ENCODE measurements around the gene ARL3.

ARL3 gene

DNA sequence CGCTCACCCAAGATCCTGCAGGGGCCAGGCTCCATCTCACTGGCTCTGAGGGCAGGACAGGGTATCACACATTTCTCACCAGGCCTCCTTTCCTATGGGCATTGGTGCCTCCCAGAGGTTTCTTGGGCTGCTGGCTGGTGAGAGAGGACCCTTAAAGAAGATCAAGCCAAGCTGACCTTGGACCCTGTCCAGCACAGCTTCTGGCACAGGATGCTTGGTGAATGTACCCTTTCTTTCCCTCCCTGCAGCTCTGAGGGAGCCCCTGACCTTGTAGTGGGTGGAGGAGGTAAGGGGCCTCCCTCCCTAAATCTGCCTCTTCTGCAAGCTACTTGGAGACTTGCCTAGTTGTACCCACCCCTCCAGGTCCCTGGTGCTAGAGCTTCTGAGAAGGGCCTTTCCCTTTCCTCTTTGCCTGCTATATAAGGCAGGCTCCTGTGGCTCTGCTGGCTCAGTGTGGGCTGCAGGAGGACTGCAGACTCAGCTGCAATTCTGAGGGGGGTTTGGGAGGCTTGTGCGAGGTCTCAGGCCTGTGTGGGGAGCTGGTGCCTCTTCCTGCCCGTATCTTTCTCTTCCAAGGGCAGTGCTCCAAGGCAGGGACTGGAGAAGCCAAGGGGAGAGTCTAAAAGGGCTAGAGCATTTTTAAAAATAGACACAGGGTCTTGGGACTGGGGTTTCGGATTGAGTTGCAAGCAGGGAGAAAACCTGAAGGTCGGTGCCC is 81.6 kb downstream of the ARL3 start:
- DNase-seq (ENCODE audit: insufficient read length, low spot score) (no peak), FAIRE-seq (no peak)
- TF ChIP-seq, protein P1, sequence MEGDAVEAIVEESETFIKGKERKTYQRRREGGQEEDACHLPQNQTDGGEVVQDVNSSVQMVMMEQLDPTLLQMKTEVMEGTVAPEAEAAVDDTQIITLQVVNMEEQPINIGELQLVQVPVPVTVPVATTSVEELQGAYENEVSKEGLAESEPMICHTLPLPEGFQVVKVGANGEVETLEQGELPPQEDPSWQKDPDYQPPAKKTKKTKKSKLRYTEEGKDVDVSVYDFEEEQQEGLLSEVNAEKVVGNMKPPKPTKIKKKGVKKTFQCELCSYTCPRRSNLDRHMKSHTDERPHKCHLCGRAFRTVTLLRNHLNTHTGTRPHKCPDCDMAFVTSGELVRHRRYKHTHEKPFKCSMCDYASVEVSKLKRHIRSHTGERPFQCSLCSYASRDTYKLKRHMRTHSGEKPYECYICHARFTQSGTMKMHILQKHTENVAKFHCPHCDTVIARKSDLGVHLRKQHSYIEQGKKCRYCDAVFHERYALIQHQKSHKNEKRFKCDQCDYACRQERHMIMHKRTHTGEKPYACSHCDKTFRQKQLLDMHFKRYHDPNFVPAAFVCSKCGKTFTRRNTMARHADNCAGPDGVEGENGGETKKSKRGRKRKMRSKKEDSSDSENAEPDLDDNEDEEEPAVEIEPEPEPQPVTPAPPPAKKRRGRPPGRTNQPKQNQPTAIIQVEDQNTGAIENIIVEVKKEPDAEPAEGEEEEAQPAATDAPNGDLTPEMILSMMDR (IDR thresholded peaks at IDR 0.05; ENCODE audit: insufficient read depth, missing control alignments): no peak

DNA sequence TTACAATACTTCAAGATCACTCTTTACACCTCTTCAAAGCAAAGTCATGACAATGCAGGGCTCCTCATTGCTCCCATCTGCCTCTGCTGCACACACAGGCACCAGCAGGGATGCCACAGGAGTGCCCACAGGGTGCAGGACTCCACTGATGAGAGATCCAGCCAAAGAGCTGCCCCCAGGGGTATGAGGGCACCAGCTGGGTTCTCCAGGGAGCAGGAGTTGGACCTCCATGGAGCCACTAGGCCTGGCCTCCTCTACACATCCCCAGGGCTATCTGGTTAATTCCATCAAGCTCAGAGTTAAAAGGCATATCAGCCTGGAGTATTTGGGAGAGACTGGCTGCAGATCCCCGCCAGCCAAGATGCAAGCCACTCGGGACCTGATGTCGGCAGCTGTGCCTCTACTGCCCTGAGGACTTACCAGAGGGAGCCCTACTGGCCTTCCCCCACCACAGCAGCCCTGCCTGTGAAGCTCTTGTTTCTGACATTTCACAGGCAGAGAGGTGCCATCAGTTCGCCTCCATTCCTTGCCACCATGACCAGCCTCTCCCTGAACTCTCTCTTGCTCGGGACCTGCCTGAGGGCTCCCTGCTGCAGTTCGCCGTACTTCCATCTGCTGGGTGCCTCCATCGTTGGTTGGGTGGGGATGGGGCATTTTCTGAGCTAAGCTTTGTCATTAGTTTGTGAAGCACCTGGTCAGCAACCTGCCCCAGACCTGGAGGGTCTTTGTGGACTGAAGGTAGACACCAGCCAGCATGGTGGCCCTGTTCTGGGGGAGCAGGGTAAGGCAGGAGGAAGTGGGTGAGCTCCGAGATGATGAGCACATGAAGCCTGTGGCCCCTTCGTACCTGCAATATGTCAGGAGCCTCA is 82.4 kb downstream of the ARL3 start:
- no peak for DNase-seq (ENCODE audit: insufficient read length, low spot score)
- TF ChIP-seq, protein P1 (IDR thresholded peaks at IDR 0.05; ENCODE audit: insufficient read depth, missing control alignments): no peak
- FAIRE-seq: no peak

DNA sequence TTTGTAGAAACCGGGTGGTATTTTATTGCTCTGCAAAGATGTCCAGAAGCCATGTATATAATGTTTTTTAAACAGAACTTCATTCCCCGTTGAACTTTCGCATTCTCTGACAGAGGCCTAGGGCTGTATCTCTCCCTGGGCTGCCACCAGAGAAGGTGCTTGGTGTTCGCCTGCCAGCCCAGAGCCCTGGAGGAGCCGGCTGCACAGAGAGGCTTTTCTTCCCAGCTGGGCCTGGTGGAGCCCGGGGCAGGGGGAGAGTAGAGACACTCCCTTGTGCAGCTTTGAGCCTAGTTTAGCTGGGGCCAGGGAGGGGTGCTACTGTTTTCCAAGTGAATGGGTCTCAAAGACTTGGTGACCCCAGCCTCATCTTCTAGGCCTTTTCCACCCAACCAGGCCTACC is 83.5 kb downstream of the ARL3 start:
- FAIRE-seq (no peak), DNase-seq (ENCODE audit: insufficient read length, low spot score) (no peak)
- TF ChIP-seq, protein P1 (IDR thresholded peaks at IDR 0.05; ENCODE audit: insufficient read depth, missing control alignments): no peak

DNA sequence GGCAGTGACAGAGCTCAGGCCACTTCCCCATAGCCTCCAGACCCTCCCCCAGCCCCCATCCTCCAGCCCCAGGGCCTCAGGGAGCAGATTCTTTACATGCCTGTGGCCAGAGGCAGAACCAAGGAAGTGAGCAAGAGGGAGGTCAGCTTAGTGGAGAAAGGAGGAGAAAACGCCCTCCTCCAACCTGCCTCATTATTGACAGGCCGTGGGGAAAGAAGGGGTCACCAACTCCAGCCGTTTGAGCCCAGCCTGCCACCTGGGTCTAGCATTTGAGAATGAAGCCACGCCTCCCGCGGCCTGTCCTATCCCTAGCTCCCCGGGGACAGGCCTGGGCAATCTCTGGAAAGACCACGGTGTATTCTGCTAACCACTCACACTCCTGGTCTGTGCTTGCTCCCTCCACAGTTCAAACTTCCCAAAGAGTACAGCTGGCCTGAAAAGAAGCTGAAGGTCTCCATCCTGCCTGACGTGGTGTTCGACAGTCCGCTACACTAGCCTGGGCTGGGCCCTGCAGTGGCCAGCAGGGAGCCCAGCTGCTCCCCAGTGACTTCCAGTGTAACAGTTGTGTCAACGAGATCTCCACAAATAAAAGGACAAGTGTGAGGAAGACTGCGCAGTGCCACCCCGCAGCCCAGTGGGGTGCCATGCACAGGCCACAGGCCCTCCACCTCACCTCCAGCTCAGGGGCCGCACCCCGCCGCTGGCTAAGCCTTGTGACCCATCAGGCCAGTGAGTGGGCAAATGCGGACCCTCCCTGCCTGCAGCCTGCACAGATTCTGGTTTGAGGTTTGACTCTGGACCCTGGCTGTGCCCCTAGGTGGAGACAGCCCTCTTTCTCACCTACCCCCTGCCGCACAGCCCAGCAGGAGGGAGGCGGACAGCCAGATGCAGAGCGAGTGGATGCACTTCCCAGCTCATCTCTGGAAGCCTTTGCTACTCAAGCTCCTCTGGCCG is 84.3 kb downstream of the ARL3 start:
- DNase-seq (ENCODE audit: insufficient read length, low spot score) (no peak), FAIRE-seq (no peak)
- TF ChIP-seq, protein P1 (IDR thresholded peaks at IDR 0.05; ENCODE audit: insufficient read depth, missing control alignments): no peak

DNA sequence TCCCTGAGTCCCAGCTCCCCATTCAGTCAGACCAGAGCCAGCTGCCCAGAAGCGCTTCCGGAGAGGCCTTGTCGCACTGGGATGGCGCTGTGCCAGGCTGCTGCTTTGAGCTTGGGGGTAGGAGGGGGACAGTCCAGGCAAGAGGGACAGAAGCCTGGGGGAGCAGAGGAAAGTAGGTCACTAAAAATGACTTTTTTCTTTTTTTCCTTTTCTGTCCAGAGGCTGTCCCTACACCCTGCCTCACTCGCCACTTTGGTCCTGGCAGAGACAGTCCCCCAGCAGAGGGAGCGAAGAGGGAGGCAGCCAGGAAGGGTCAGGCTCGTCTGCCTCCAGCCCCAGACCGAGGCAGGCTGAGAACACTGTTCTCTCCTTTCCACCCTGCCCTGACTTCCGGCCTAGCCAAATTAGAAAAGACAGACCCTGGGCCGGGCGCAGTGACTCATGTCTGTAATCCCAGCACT is 85.7 kb downstream of the ARL3 start:
- FAIRE-seq (no peak), DNase-seq (ENCODE audit: insufficient read length, low spot score) (no peak)

DNA sequence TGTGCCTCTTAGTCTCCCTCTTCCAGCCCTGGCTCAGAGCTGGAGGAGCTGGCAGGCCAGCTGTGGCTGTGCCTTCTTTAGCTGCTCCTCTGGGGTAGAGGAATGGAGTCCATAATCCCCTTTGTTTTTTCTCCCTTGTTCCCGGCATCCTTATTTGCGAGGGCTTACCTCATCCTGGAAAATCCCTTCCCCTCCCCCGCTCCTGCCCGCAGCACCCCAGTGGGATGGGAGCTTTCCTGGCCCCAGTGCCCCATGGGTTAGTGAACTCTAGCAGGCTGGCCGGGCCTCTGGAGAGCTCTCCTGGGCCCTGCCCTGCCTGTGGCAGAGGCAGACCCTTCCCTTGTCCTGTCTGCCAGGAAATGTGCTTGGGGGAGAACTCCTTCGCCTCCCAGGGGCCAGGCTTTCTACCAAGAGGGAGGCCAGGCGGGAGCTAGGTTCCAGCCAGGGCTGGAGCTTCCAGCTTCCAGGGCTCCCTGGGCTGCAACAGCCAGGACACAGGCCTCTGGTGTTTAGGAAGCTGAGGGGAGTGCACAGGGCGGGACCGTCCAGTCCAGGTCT is 86.4 kb downstream of the ARL3 start:
- FAIRE-seq (no peak), DNase-seq (ENCODE audit: insufficient read length, low spot score) (peak; percentile 92)
- TF ChIP-seq, protein P1 (IDR thresholded peaks at IDR 0.05; ENCODE audit: insufficient read depth, missing control alignments): no peak

More for the DNA sequence above, 85.7 kb downstream of the ARL3 start:
- TF ChIP-seq, protein P1 (IDR thresholded peaks at IDR 0.05; ENCODE audit: insufficient read depth, missing control alignments): no peak
